Activated B cell treated with CpG ODN at 0.5 μM for 24 hours (primary cell): Measurements from ENCODE around the gene CDT1. TPM values are rescaled to one million over a fixed set of nuclear protein-coding genes. Genes with fewer than 3 reads are reported as not detected.

Experiments
- ATAC-seq: fragments of 200-7000 bp; cut with Tn5 transposase; one replicate; pipeline ENCODE4 v1.10.0; 2021; ENCODE audit warnings: low read depth, mild to moderate bottlenecking, moderate library complexity
- CTCF ChIA-PET: fragments of 350-600 bp; sonication (Branson Sonifier 250); formaldehyde crosslinking; loops from one replicate; lab custom pipeline; 2021; ENCODE audit warnings: antibody characterized with exemption; lab: Charles Lee
- POLR2A ChIA-PET: fragments of 350-600 bp; sonication (Branson Sonifier 250); formaldehyde crosslinking; loops from one replicate; lab custom pipeline; 2021; ENCODE audit warnings: antibody characterized with exemption; lab: Charles Lee
- DNase-seq: peaks from one replicate; pipeline ENCODE4 v3.0.0; 2022
- H3K27ac Mint-ChIP-seq: one replicate; pipeline ENCODE4 v1.8.0; 2020; ENCODE audit warnings: mixed read lengths
- H3K27me3 Mint-ChIP-seq: one replicate; pipeline ENCODE4 v1.8.0; 2021; ENCODE audit warnings: mixed read lengths
- H3K36me3 Mint-ChIP-seq: one replicate; pipeline ENCODE4 v1.8.0; 2021; ENCODE audit warnings: low read depth, mixed read lengths
- H3K4me1 Mint-ChIP-seq: one replicate; pipeline ENCODE4 v1.8.0; 2021; ENCODE audit warnings: mixed read lengths
- H3K4me3 Mint-ChIP-seq: one replicate; pipeline ENCODE4 v1.8.0; 2020; ENCODE audit warnings: mild to moderate bottlenecking, mixed read lengths
- H3K9me3 Mint-ChIP-seq: one replicate; pipeline ENCODE4 v1.8.0; 2020; ENCODE audit warnings: mixed read lengths
- CTCF ChIP-seq: fragments of 200-600 bp; IDR thresholded peaks from one replicate; pipeline ENCODE4 v1.8.0; 2022; ENCODE audit warnings: antibody characterized with exemption, mild to moderate bottlenecking
- intact Hi-C: fragments of 100-400 bp; cut with micrococcal nuclease; formaldehyde crosslinking; loops from one replicate; pipeline ENCODE4 v1.15.1; 2024
- total RNA-seq: library from RNA; stranded (reverse); gene quantifications from 2 replicates; pipeline ENCODE4 v1.2.3, GENCODE V29; 2022

Gene CDT1
- total RNA-seq, 1 donor from 2014 or later, result 4.3 TPM

GRCh38 chr16:88825146-88825545 lies 21.6 kb downstream of the CDT1 start:
- H3K9me3 Mint-ChIP-seq, result no peaks in the 10 kb centered on the region
- DNase-seq, result no peak
- no peak overlapping the region for H3K27ac Mint-ChIP-seq
- POLR2A ChIA-PET, result no interaction called here
- ATAC-seq, result no peak
- no peaks in the 10 kb centered on the region for H3K27me3 Mint-ChIP-seq
- peaks cover 21% of the 10 kb centered on the region for H3K36me3 Mint-ChIP-seq
- intact Hi-C loops, result no loop called here
- CTCF ChIA-PET, result no interaction called here
- H3K4me1 Mint-ChIP-seq, result no peaks in the 10 kb centered on the region
- TF ChIP-seq CTCF, result no peak
- no peak overlapping the region for H3K4me3 Mint-ChIP-seq

- ChIA-PET CTCF (no interaction called here), POLR2A (interaction anchor here (0.6 kb wide), 1 partner anchor 164 kb away, joined by 3 read pairs; the partner anchor contains the start of gene MVD)
- H3K9me3 Mint-ChIP-seq, result no peaks in the 10 kb centered on the region
- DNase-seq (no peak), ATAC-seq (no peak)
- H3K4me3 Mint-ChIP-seq, result no peak overlapping the region
- H3K4me1 Mint-ChIP-seq, result no peaks in the 10 kb centered on the region
- H3K27ac Mint-ChIP-seq, result no peak overlapping the region
- intact Hi-C loops, result no loop called here
- TF ChIP-seq CTCF, result no peak
- H3K36me3 Mint-ChIP-seq, result peaks cover 26% of the 10 kb centered on the region
- no peaks in the 10 kb centered on the region for H3K27me3 Mint-ChIP-seq
Measured at GRCh38 chr16:88826070-88826840, 22.7 kb downstream of the CDT1 start.

GRCh38 chr16:88827727-88828126 lies 24.1 kb downstream of the CDT1 start:
- CTCF ChIA-PET, result no interaction called here
- Mint-ChIP-seq H3K27ac (no peak overlapping the region), H3K27me3 (no peaks in the 10 kb centered on the region), H3K9me3 (no peaks in the 10 kb centered on the region), H3K4me3 (no peak overlapping the region), H3K4me1 (no peaks in the 10 kb centered on the region), H3K36me3 (peaks cover 23% of the 10 kb centered on the region)
- ATAC-seq (no peak), DNase-seq (no peak)
- POLR2A ChIA-PET, result no interaction called here
- intact Hi-C loops, result no loop called here
- TF ChIP-seq CTCF, result no peak

GRCh38 chr16:88828711-88829110 lies 25.1 kb downstream of the CDT1 start:
- Mint-ChIP-seq H3K27me3 (no peaks in the 10 kb centered on the region), H3K36me3 (peaks cover 22% of the 10 kb centered on the region), H3K4me3 (no peak overlapping the region), H3K4me1 (no peaks in the 10 kb centered on the region), H3K9me3 (no peaks in the 10 kb centered on the region), H3K27ac (no peak overlapping the region)
- no peak for DNase-seq
- ATAC-seq, result no peak
- ChIA-PET POLR2A (no interaction called here), CTCF (no interaction called here)
- no peak for TF ChIP-seq CTCF
- intact Hi-C loops, result no loop called here

GRCh38 chr16:88830258-88830657 lies 26.7 kb downstream of the CDT1 start:
- no peaks in the 10 kb centered on the region for H3K9me3 Mint-ChIP-seq
- intact Hi-C loops, result no loop called here
- no peaks in the 10 kb centered on the region for H3K27me3 Mint-ChIP-seq
- H3K27ac Mint-ChIP-seq, result no peak overlapping the region
- ChIA-PET CTCF (no interaction called here), POLR2A (interaction anchor here (0.6 kb wide), 1 partner anchor 318 kb away, joined by 5 read pairs; no protein-coding TSS in a partner anchor)
- no peak for TF ChIP-seq CTCF
- peaks cover 22% of the 10 kb centered on the region for H3K36me3 Mint-ChIP-seq
- H3K4me3 Mint-ChIP-seq, result no peak overlapping the region
- ATAC-seq (no peak), DNase-seq (no peak)
- H3K4me1 Mint-ChIP-seq, result no peaks in the 10 kb centered on the region
